Jurkat, Clone E6-1 (cell line): ENCODE data around the gene ITPR1.

Experiments
- DNase-seq: peaks from one replicate; pipeline ENCODE4 v3.0.0-alpha.2; 2011; ENCODE audit warnings: low read depth, low spot score
- H3K4me3 ChIP-seq: 2 replicates; pipeline ENCODE4 v1.5.1; 2011; ENCODE audit warnings: mild to moderate bottlenecking, low read length, control low read depth, moderate library complexity

The ITPR1 gene

DNA sequence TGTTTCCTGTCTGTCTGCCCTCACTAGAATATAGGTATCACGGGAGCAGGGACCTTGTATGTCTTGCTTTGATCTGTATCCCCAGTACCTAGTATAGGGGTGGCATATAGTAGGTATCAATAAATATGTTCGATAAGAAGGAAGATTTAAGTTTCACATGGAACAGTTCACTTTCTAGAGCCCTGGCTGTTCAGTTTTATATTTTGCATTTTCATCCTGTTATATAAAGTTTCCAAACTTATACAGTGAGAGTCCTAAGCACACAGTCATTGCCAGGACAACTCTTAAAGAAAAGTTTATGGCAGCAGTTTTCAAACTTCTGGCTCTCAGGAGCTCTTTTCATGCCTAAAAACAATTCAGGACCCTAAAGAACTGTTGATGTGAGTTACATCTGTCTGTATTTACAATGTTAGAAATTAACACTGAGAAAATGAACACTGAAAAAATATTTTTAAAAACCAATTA lies 13.4 kb downstream of the ITPR1 start:
- no peak for DNase-seq
- H3K4me3 ChIP-seq: no peak overlapping the region

DNA sequence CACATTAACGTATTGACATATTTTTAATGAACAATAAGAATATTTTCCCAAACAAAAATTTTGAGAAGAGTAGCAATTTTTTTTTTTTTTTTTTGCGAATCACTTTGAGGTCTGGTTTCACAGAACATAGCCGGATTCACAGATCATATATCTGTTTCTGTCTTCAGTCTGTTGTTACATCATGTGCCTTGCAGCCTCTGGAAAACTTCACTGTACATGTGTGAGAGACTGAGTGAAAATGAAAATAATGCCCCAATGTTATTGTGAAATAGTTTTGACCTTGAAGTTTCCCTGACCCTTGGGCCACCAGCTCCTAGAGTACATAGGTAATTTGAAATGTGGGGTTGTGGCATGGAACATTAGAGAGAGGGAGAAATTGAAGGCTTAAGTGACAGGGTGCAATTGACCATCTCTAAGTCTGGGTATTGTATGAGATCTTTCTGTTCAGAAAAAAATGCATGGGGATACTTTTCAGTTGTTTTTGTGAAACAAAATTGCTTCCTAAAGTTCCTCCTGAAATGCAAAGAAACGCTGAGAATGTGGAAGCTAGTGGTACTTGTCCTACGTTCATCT lies 14.0 kb downstream of the ITPR1 start:
- no peak for DNase-seq
- H3K4me3 ChIP-seq: no peak overlapping the region

DNA sequence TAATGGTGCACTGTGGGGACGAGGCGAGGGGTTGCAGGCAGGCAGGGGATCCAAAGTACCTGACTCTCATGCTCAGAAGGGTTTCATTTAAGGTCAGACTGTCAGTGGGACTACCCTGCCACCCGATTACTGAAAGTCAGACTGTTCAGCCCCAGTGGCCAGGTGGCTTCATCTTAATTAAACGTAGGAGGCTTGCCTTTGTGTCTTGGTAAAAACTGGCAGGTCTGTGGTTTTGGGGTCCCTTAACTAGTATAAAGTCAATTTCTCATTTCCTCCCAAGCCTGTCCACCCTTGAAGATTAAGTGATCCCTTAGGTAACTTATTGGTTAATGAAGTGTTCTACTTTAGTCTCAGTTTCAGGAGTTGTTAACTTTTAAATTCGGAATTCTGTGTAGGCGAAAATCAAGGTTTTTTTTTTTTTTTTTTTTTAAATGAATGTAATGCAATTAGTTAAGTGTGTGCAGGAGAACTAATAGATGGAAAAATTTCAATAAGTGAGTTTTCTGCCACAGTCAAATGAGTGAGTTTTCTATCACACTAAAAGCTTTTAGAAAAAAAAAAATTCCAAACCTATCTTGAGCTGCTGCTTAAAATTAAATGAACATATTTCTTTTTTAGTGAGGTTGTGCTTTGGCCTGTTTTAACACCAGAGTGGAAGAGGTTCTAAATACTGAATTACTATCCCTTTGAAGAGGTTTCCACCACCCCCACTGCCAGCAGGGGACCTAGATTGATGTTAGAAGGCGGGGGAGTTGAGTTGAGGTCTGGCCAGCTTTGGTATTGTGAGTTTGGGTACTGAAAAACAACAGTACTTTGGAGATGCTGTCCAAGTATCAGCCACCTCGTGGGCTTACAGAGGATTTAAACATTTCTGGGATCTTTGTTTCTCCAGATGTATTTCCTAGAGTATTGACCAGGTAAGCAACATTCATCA lies 15.2 kb downstream of the ITPR1 start:
- no peak overlapping the region for H3K4me3 ChIP-seq
- peak; percentile 32 for DNase-seq

DNA sequence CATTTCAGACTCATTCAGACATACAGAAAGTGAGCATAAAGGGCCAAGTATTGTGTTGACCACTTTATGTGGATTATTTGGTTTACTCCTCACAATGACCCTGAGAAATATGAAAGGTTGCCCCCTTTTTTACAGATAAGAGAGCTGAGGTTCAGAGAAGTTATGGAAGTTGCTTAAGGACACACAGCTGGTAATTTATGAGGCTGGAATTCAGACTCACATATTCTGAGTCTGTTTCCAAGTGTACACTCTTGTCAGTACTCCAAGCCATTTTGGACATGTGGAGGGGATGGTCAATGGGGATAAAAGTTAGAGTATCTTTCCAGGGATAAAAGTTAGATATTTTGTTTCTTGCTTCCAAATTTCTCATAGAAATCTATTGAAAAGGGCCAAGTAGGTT lies 15.9 kb downstream of the ITPR1 start:
- no peak for DNase-seq
- no peak overlapping the region for H3K4me3 ChIP-seq

DNA sequence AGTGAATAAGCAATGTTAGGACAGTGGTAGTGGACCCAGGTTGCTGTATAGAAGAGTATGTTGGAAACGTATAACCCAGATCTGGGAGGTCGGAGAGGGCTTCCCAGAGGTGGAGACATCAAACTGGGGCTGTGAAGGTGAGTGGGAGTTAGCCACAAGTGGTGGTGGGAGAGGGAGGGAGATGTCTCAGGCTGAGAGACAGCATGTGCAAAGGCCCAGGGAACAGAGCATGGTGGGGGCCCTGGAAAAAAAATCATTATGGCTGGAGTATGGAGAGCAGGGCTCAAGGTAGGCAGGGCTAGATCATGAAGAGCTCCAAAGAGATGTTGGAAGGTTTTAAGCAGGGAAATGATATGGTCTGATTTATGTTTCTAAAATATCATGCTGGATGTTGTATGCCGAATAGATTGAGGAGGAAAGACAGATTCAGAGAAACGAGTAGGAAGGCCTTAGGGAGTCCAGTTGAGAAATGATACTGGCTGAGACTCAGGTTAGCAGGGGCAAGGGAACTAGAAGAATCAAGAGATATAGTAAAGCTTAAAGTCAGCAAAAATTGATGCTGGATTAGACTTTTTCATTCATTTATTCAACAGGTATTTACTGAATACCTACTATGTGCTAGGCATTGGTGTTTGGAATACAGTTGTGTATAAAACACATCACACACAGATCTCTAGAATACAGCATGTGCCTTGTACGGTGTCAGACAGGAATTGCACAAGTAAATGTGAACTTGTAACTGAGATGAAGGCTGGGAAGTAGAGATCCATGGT lies 17.0 kb downstream of the ITPR1 start:
- DNase-seq: no peak
- H3K4me3 ChIP-seq: no peak overlapping the region

DNA sequence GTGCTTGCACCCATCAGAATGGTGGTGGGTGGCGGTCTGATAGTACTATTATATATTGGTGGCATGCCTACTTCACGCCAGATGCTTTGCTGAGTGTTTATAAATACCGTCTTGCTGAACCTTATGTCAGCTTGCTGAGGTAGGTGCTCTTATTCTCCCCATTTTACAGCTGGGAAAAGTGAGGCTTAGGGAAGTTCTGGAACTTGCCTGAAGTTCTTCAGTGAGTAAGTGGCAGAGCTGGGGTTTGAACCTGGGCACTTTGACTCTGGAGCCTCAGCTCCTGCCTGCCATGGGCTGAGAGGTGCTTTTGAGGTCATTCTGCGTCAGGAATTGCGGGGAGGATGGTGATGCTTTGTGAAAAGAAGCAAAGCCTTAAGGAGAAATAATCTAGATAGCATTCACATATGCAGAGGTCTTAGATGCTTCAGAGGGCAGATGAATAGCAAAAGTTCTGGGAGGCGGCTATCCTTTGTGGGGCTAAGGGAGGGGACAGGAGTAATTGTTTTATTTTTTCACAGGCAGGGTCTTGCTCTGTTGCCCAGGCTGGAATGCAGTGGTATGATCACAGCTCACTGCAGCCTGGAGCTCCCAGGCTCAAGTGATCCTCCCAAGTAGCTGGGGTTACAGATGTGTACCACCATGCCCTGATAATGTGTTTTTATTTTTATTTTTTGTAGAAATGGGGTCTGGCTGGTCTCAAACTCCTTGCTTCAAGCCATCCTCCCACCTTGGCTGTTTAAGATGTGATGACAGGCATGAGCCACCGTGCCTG lies 18.5 kb downstream of the ITPR1 start:
- H3K4me3 ChIP-seq: no peak overlapping the region
- no peak for DNase-seq

DNA sequence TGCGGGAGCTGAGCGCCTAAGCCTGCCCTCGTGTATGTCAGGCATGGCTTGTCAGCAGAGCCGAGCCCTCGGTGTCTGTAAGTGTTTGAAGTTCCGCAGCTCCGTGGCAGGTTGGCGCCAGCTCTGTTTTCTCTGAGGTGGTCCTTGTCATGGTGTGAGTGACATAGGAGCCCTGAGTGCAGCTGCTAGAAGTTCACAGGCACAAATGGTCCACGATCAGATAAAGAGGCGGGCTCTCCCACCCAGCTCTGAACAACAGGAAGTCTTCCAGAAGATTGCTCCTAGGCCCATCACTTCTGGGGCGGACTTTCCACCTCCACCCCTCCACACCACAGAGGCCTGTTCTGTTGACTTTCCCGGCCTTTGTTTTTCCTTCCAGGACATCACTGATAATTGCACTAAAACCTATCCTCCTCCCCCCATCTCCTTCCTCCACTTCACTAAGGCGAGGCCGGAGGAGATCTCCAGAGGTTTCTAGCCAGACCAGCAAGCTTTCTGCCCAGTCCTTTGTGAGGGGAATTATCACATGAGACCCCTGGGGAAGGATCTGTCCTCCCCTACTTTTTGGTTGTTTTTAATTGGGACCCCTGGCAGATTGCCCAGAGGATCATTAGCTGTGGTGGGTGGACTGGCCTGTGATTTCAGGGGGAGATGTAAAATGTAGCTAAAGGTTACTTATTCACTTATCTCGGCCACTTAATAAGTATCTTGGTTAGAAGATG lies 19.9 kb downstream of the ITPR1 start:
- DNase-seq: peak; percentile 69
- no peak overlapping the region for H3K4me3 ChIP-seq

DNA sequence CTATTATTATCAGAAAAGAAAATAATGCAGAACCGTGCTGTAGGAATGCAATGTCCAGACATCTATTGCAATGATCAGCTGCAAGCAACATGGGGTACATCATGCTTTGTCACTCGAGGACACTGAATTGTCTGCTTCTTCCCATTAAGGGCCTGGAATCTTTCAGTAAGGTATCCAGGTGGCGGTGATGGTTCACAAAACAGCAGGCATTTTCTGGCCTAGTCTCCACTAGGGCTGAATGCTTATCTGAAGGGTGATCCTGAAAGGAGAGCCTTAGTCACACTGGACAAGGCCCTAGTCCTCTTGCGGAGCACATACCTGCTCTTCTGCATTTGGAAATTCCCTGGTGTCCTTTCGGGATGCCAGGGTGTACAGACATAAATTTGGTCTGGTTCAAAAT lies 21.2 kb downstream of the ITPR1 start:
- no peak overlapping the region for H3K4me3 ChIP-seq
- DNase-seq: no peak

DNA sequence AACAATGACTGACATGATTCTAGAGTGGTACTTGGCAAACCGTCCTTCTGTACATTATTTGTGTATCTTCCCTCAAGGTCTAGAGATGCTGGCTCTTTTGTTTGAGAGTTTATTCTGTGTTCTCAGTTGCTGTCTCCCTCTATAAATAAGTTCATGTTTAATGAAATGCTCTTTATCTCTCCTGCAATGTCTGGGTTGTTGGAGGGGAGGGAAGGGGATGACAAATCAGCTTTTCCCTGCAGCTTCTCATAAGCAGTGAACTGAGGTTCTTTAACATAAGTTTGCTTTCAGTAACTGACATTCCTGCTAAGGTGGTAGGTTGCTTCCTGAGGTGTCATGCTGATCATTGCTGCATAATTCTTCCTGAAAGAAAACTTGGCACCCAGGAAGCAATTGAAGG lies 21.8 kb downstream of the ITPR1 start:
- no peak for DNase-seq
- H3K4me3 ChIP-seq: no peak overlapping the region

DNA sequence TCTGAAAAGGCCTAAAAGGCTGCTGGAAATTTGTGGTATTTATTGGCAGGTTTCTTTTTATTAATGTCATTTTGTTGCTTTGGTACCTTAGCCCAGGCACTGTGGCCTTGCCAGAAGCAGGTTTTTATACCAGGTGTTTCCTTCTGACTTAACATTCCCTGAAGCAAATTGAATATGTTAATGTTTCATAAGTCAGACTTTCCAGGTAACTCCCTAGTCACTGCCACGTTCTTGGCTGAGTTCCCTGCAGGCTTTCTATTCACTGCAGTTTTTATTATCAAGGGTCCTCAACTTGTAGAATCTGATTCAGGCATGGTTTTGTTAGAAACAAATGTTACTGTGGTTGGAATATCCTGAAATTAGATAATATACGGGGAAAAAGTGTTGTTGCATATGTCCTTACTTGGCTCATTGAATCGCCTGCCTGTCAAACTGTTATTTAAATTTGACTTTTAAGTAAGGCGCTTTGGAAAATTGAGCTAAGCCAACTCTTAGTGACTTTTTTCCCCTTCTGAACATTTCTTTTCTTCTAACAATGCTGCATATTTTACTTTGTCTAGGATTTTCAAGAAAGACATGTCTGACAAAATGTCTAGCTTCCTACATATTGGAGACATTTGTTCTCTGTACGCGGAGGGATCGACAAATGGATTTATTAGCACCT lies 22.9 kb downstream of the ITPR1 start:
- no peak for DNase-seq
- H3K4me3 ChIP-seq: no peak overlapping the region

DNA sequence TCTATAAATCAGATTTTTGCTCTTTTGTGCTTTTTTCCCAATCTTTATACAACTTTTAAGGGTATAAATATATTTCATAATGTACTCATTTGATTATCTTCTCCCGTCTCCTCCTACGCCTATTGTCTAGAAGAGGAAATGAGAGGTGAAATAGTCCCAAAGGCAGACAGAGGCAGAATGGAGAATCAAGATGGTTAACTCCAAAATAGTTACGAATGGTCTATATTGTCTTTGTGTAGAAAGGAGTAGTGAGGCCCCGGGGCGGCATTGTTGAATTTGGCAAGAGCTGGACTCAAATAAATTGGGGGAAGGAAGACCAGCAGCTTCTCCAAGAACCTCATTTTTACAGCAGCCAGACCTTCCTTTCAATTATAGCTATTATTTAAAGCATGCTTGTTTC lies 23.9 kb downstream of the ITPR1 start:
- H3K4me3 ChIP-seq: no peak overlapping the region

DNA sequence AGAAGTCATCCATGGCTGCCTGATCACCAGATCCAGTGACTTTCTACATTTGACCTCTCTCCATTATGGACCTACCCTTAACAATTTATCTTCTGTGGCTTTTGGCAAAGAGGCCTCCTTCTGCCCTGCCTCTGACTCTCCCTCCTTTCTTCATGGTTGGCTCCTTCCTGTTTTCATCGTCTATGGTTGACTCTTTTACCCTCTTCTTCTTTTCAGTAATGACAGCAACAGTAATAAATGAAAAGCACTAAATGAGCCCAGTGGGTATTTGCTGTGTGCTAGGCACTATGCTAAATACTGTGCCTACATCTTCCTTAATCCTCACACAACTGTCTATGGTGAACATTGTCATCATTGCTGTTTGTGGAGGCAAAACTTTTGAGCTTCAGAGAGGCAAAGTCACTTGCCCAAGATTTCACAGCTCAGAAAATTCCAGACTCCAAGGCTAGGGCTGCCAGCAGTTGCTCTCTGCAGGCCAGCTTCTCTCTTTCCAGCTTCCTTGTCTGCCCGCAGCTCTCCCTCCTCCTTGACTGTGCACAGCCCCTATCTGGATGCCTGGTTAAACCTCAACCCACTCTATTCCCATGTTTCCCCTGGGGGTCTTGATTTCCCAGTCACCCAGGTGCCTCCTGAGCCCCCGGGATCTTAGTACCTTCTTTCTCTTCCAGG lies 24.6 kb downstream of the ITPR1 start:
- H3K4me3 ChIP-seq: no peak overlapping the region
- DNase-seq: no peak

More for the DNA sequence above, 23.9 kb downstream of the ITPR1 start:
- no peak for DNase-seq

DNA sequence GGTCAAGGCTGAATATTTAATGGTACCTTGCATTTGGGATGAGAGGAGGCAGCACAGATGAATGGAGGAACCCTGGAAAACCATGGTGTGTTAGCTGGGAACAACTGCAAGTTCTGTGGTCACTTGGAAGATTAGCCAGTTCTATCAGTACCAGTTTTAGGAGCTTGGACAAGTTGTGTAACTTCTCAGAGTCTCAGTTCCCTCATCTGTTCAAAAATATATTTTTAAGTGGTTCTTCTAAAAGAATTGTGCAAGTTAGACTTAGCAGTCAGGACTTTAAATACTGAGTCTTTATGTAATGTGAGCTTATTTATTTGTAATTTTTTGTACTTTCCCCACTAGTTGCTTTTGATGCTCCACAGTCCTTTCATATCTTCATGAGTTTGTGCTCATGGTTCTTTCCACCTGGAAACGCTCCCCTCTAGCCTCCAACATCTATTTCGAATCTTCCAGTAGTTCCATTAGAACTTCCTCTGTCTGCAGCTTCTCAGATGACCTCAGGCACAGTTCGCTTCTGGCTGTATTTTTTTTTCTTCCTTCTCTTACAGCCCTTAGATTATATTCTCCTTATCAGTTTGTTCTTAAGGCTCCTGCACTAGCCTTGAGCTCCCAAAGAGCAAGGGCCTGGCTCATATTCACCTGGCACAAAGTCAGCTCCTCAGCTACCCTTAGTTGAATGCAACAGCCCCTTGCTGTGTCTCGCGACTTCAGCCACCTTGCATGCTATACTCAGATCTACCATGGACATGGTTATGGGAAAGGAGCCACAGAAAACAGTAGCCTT lies 27.1 kb downstream of the ITPR1 start:
- DNase-seq: no peak
- no peak overlapping the region for H3K4me3 ChIP-seq

DNA sequence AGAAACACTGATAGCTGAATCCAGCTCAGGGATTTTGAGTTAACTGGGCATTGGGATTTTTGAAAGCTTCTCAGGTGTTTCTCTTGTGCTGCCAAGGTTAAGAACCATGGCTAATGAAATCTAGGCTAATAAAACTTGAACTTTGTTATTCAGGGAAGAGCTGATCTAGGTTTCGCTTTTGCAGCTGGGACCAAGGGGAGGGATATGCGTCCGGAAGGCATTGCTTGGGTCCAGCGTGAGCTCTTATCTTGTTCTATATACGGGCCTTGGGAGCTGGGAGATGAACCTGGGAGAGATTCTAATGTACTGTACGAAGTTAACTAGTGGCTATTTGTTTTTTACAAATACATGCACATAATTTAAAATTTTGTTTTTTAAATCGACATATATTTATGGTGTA lies 29.8 kb downstream of the ITPR1 start:
- no peak for DNase-seq
- no peak overlapping the region for H3K4me3 ChIP-seq

DNA sequence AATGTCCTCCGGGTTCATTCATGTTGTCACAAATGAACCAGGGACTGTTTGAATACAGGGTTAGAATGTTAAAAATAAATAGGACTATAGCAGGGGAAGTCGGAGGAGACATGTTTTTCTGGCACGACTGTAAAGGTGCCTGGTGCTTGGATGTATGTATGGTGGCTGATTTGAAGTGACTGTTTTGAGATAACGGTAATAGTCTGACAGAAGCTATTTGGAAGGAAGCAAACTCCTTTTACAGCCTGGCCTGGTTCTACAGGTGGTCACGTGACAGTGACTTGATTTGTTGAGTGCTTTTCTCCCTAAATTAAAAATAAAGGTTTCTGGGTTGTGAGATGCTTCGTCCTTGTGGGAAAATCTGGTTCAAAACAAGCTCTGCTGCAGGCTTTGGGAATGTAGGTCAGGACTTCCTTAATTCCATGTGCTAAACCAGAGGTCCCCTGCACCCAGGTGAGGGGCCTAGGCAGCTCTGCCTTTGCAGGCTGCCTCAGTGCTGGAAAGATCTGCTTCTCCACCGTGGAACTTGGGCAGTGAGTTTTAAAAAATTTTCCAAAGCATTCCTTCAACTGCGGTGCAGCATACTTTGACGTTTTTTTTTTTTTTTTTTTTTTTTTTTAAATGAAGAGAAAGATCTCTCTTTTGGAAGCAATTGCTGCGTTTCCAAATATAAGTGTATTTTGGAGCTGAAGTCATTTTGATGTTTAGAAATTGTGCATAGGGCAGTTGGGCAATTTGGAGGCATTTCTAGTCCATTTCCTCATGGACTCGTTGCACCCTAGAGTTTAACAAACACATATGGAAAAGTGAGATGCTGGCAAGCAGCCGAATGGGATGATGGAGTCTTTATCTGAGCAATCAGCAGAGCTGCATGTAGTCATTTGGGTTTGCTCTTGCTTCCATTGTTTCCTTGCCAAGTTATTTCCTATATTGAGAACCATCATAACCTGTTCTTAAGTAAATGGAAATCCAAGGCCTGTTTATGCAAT lies 30.9 kb downstream of the ITPR1 start:
- DNase-seq: no peak
- H3K4me3 ChIP-seq: no peak overlapping the region
